ENCODE results near the gene TRIM46. TPM values are rescaled to one million over a fixed set of nuclear protein-coding genes. Genes with fewer than 3 reads are reported as not detected.

The TRIM46 gene
- total RNA-seq, 1 experiment from 2014 or later: 3.8 TPM

DNA sequence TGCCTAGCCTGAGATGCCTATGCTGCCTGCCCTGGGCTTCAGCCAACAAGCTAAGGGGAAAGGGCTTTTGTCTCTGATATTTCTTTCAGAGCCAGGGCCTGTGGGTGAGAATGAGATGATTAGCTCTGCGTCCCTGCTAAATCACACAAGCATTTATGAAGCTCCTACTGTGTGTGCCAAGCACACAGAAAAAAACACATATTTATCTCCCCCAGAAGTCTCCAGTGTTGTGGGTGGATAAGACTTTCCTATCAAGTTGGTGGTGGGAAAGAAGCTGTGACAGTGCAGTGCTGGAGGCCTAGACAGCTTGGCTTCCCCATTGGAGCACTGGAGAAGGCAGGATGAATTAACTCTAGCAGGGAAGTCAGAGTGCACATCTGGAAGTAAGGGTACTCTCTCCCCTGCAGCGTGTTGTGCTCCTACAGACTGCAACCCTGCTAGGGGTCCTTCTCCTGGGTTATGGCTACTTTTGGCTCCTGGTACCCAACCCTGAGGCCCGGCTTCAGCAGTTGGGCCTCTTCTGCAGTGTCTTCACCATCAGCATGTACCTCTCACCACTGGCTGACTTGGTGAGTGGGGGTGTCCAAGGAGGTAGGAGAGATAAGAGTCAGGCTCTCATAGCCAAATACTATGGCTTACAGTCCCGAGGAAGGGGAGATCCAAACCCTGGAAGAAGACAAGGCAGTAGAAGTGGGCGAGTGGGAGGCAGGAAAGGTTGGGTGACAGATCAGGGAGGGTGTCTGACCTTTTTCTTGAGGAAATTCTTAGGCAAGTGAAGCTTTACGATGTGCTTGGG is 36.3 kb upstream of the TRIM46 start (continued):
- TF ChIP-seq, protein P1, sequence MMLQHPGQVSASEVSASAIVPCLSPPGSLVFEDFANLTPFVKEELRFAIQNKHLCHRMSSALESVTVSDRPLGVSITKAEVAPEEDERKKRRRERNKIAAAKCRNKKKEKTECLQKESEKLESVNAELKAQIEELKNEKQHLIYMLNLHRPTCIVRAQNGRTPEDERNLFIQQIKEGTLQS (IDR thresholded peaks at IDR 0.05): no peak
- TF ChIP-seq RAD21 (IDR thresholded peaks at IDR 0.05; ENCODE audit: low read depth) (no peak), ELF1 (IDR thresholded peaks at IDR 0.05; ENCODE audit: borderline replicate concordance, low read depth) (no peak)

DNA sequence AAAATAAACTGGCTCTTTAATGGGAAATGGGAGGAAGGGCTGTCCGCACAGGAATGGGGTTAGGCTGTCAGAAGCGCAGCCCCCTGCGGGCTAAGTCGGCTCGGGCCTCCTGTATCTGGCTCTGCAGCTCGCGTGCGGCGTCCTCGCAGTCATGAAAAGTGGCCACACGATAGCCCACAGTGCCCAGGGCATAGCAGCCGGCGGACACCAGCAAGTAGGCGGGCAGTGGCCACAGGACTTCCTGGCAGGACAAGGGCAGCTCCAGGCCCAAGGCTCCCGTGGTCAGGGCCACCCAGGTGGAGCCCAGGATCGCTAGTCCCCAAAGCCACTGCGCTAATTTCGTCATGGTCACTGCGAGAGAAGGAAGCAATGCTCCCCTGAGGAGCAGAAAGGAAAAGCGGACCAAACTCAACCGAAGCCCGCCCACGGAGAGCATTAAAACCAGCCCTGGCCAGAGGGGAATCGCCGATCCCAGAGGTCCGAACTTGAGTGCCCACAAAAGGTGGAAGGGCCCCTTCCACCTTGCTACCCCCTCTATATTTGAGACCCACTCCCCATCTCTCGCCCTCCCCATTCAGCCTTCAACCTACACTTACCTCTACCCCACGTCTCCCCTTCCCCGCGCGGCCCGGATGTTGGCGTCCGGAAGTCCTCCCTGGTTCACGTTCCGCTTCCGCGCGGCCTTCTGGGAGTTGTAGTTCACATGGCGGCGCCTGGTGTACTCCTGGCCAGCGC is 33.6 kb upstream of the TRIM46 start, which contains the start of gene DPM3:
Gene DPM3 (minus strand): TSS at position 637 of the 735 bp plus-strand sequence. CDS start 291 bp downstream, at position 346.
- TSS peak; percentile 83 for BruUV-seq (replicated peaks)
- DNase-seq (ENCODE audit: low read depth, low spot score) (peak; percentile 62), ATAC-seq (peak; percentile 68)
- ChIA-PET RAD21 (ENCODE audit: low non-redundant PET in 1 of 2, low total read pairs in 2 of 2, uncharacterized antibody in 2 of 2, unreplicated experiment in 2 of 2) (interaction anchor here in 1 of 2 experiments (0.7 kb wide), 1 partner anchor 27 kb away, joined by 6 read pairs; no protein-coding TSS in a partner anchor), POLR2A (interaction anchor here (1.0 to 1.7 kb wide), 3 partner anchors 11 to 61 kb away, joined by 3 to 4 read pairs (median 3); partner anchors contain the start of gene EFNA3), CTCF (interaction anchor here (1.1 kb wide), 1 partner anchor 28 kb away, joined by 3 read pairs; no protein-coding TSS in a partner anchor)
- no peaks in the 10 kb centered on the region for H3K9me3 ChIP-seq (ENCODE audit: control insufficient read depth in 1 of 2, insufficient read depth in 1 of 2, low read depth in 1 of 2, low read length in 2 of 2)
- H3K27ac ChIP-seq (ENCODE audit: low read depth, low read length): peak within 1 kb of the TSS; percentile 86
- H3K4me3 ChIP-seq (replicated peaks in 1 of 2; ENCODE audit: low read depth in 1 of 2, low read length in 2 of 2): peak within 1 kb of the TSS; percentile 96 to 98
- H3K9me2 ChIP-seq (ENCODE audit: insufficient read depth): no peaks in the 10 kb centered on the region
- H3K79me2 ChIP-seq (ENCODE audit: insufficient read depth, low read length): peaks cover 40% of the 10 kb centered on the region
- peak within 1 kb of the TSS; percentile 90 for H2AFZ ChIP-seq (ENCODE audit: low read depth, low read length, poor library complexity, severe bottlenecking)
- peak within 1 kb of the TSS; percentile 94 for H3K9ac ChIP-seq (ENCODE audit: low read length)
- peaks cover 15 to 33% of the 10 kb centered on the region in 2 experiments for H3K4me1 ChIP-seq (ENCODE audit: control insufficient read depth in 1 of 2, insufficient read depth in 2 of 2, low read length in 2 of 2)
- intact Hi-C loops (cut with micrococcal nuclease): loop anchor here (5.0 kb wide), 1 partner anchor 168 kb away; the partner anchor contains the start of genes CKS1B and SHC1
- TF ChIP-seq ELF1 (IDR thresholded peaks at IDR 0.05; ENCODE audit: borderline replicate concordance, low read depth): no peak
- peak; percentile 53; the same call in 1 of the 2 replicates for TF ChIP-seq ZFX (IDR thresholded peaks at IDR 0.05)
- peak; percentile 33 for TF ChIP-seq POLR2A (IDR thresholded peaks at IDR 0.05; ENCODE audit: borderline replicate concordance, extremely low read depth, insufficient read depth, insufficient read length)
- TF ChIP-seq, protein P2, sequence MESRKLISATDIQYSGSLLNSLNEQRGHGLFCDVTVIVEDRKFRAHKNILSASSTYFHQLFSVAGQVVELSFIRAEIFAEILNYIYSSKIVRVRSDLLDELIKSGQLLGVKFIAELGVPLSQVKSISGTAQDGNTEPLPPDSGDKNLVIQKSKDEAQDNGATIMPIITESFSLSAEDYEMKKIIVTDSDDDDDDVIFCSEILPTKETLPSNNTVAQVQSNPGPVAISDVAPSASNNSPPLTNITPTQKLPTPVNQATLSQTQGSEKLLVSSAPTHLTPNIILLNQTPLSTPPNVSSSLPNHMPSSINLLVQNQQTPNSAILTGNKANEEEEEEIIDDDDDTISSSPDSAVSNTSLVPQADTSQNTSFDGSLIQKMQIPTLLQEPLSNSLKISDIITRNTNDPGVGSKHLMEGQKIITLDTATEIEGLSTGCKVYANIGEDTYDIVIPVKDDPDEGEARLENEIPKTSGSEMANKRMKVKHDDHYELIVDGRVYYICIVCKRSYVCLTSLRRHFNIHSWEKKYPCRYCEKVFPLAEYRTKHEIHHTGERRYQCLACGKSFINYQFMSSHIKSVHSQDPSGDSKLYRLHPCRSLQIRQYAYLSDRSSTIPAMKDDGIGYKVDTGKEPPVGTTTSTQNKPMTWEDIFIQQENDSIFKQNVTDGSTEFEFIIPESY (IDR thresholded peaks at IDR 0.05; ENCODE audit: extremely low read depth, insufficient replicate concordance, low read length): peak; percentile 20
- TF ChIP-seq YY1 (IDR thresholded peaks at IDR 0.05; ENCODE audit: extremely low read depth, insufficient replicate concordance, low read depth, low read length): peak; percentile 79
- no peak for TF ChIP-seq CEBPB (IDR thresholded peaks at IDR 0.05; ENCODE audit: low read depth)
- peak; percentile 83 for TF ChIP-seq POLR2AphosphoS5 (IDR thresholded peaks at IDR 0.05; ENCODE audit: low read depth, low read length)
- TF ChIP-seq SP1 (IDR thresholded peaks at IDR 0.05; ENCODE audit: low read depth): no peak
- H3K27me3 ChIP-seq (ENCODE audit: insufficient read depth, low read length): no peaks in the 10 kb centered on the region
- no peaks in the 10 kb centered on the region for H4K20me1 ChIP-seq (ENCODE audit: insufficient read depth)
- peak within 1 kb of the TSS; percentile 86 for H3K4me2 ChIP-seq (ENCODE audit: low read length)
- H3K36me3 ChIP-seq (ENCODE audit: control insufficient read depth in 1 of 2, insufficient read depth in 2 of 2, low read length in 2 of 2): 0 out of 4 replicates have a peak, but pooled peaks cover 0 to 2% of the 10 kb centered on the region in 2 experiments
